AG08395 (cell line): ENCODE data around the gene C4orf33.

Experiments used
- DNase-seq: peaks from one replicate; pipeline ENCODE4 v3.0.0; 2012; ENCODE audit warnings: mixed read lengths, low spot score

The C4orf33 gene

DNA sequence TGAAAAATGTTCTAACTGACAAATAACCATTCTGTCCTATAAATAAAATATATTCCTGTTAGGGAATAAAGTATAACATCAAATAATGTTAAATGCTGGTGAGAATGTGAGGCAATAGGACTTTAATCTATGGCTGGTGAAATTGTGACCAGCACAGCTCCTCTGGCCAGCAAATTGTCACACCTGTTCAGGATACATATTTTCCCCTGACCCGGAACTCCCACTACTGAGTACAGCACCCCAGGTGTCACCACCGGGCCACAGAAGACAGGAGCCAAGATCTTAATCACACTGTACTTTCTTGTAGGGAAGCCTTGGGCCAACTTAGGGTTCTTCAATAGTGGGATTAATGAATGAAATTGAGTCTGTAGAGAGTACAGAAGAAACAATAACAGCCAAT is 33.2 kb downstream of the C4orf33 start:
- no peak for DNase-seq

DNA sequence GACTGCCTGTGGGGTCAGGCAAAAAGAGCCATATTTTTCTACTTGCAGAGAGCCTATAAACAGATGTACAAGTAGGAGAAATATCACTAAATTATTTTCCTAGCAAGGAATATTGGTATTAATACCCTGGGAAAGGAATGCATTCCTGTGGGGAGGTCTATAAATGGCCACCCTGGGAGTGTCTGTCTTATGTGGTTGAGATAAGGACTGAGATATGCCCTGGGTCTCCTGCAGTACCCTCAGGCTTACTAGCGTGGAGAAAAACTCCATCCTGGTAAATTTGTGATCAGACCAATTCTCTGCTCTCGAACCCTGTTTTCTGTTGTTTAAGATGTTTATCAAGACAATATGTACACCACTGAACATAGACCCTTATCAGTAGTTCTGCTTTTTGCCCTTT is 35.4 kb downstream of the C4orf33 start:
- no peak for DNase-seq

DNA sequence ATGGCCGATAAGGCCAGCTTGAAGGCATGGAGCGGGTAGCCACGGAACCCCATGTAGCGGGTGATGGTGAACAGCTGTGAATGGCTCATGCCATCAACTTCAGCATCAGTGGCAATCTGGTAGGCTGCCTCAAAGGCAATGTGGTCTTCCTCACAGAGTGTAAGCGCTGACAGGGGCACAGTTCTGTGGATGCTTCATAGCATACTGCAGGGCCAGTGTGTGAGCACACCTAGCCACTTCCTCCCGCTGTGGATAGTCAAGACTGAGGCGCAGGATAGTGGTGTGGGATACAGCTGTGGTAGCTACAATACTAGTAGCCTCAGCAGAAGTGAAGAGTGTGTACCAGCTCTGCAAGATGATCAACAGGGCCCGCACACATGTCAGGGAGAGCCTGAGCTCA is 40.5 kb downstream of the C4orf33 start:
- DNase-seq, result no peak

DNA sequence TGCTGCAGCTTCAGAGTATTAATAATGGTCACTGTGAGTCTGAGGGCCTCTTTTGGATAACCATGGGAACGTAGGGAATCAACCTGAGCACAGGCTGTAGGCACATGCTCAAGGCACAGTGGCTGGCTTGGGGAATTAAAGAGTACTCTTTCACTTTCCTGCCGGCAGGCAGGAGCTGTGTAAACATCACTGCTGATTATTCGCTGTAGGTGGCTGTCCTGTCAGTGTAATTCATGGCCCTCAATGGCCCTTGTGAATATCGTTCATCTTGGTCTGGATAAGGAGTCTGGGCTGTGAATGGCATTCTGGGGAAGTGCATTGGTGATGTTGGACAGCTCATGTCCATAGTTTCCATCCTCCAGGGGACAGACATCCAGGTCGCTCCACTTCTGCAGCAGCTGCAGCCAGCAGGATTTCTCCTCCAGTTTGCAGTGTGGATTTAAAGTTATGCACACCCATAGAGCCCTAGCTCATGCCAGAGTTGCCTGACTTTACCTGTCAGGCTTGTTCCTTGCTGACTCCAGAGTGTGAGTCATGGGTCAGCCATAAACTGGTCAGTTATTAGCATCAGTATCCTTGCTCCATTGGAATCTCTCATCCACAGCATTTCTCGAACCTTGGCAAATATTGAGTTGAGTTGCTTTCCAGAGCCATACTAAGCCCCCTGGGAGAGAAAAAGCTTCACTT is 43.0 kb downstream of the C4orf33 start:
- DNase-seq, result no peak

DNA sequence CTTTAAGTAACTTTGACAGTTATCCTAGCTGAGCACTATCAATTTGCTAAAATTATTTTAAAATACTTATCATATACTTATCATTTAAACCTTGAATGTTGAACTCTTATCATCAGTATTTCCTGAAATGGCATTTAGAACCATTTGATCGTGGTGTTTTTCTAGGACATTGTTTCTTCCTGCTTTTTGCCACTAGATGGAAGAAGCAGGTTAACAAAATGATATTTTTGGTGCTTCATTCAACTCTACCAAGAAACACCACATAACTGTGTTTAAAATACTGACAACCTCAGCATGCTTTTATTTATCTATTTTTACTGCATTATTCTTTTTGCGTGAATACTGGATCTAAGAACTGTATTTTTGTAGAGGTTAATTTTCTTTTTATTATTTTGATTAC is 44.6 kb downstream of the C4orf33 start:
- no peak for DNase-seq

DNA sequence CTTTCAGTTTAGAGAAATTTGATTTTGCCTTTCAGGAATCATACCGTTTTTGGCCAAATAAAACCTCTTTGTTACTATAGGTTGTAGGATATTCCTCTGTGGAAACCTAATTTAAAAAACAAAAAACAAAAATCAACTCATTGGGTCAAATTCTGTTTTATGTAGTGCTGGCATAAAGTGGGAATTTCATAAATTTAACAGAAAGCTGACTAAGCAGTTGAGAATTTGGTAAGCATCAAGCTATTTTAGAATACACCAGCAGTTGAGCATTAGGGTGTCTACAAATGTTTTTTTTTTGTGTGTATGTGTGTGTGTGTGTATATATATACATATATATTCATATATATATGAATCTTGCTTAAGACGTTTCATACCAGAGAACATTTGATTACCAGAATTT is 47.4 kb downstream of the C4orf33 start:
- DNase-seq, result no peak

DNA sequence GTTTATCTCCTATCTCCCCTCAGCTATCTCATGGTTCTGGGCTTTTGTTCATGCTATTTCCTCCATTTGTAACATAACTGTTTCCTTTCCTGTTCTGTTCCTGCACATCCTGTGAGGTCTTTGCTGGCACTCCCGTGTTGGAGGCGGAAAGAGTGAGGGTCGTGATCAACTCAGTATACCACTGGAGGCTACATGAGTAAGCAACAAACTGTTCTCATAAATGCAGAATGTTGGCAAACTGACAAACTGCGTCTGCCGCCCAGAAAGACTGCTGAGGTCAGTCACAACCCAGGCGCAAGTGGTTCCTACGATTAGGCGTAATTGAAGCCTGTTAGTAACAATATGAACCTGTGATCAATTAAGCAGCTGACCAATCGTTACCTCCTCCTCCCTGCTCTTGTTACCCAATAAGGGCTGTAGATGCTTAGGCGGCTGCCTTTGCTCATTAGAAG is 48.8 kb downstream of the C4orf33 start:
- no peak for DNase-seq

DNA sequence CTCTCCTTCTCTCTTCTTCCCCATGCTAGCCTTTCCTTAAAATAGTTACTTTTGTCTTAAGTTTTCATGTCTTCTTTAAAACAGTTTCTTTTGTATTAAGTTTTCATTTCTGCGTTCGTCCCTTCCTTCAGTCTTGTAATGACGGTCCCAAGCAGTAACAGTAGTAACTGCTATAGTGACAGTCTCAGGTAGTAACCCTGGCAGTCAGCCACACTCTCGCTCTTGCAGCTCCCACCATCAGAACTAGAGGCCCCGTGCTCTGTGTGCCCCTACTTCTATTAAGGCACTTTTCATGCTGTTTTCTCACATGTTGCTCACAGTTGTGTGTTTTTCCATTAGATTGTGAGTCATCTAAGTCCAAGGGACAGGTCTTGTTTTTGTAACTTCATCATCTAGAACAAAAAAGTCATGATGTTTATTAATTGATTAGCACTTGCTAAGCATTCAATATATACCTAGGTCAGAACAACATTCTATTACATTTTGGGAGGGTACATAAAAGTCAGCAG is 49.3 kb downstream of the C4orf33 start:
- no peak for DNase-seq

DNA sequence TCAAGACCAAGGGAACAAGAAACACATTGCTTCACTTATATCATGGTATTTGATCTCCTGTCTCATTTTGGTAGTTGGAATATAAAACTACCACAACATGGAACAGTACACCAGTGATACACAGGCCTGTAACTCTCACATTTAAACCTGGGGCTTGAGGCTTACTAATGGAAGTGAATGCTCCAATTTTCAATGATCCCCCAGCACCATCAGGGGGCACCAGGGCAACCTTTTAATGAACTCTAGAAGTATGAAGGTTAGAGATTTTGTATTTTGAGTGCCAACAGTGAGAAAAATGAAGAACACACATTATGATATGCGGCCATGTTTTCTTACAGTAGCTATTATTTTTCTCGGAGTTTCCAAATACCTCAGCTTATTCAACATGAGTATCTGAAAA is 50.7 kb downstream of the C4orf33 start:
- no peak for DNase-seq

DNA sequence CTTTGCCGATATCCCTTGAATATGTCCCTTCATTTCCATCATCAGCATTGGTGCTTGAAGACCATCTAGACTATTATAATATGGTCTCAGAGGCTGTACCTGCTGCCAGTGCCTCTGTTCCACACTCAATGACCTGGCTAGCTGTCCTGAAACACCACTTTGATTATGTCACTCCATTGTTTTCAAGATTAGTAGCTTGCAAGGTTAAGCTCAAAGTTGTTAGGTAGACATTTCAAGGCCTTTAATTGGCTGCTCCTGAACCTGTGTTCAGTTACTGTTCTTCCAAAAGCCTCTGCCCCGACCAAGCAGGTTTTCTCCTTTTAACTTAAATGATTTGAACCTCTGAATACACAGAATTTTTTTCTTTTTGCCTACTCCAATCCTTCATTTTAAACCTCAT is 52.9 kb downstream of the C4orf33 start:
- DNase-seq, result no peak

DNA sequence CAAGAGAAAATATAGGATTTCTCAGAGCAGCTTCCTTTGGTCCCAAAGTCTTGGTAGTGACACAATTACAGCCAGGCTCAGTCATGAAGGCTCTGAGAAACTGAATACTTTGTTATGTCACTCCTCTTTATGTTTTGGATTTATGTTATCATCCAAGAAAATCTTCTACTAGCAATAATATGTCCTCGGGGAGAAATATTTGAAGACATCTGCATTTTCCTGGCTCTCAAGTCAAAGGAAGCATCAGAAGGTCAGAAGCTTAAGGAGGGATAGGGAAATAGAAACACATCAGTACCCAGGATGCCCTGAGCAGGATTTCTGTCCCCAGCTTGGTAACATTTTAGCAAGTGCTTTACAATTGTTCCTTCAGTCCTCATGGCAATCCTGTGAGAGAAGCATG is 54.0 kb downstream of the C4orf33 start:
- no peak for DNase-seq

DNA sequence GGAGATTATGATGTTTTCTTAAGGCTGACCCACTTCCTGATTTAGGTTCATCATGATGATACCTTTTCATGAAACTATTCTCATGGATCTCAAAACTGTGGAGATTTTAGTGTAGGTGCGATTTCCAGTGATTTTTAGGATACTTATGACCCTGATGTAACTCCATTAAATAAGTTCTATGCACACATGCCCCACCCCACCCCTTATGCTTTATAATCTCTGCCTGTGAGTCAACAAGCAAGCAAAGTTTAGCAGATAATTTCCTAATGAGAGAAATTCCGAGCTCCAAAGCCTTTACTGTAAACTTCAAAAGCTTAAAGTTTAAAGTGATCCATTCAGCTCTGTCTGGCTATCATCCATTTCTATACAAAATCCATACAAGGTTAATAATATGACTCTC is 56.4 kb downstream of the C4orf33 start:
- no peak for DNase-seq

DNA sequence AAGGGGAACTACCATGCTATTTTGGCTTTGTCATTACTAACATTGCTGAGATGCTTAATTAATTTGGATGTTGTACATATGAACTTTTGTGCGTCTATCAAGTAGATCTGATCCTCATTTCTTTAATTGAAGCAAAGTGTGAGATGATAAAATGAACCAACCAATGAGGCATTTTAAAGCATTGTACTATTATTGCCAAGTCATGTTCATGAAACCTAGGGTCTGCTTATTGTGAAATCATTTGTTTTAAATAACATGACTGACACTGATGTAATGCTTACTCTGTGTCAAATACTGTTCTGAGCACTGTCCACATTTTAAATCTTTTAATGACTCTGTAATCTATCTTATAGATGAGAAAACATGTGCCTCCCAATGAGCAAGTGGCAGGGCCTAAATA is 57.7 kb downstream of the C4orf33 start:
- no peak for DNase-seq

DNA sequence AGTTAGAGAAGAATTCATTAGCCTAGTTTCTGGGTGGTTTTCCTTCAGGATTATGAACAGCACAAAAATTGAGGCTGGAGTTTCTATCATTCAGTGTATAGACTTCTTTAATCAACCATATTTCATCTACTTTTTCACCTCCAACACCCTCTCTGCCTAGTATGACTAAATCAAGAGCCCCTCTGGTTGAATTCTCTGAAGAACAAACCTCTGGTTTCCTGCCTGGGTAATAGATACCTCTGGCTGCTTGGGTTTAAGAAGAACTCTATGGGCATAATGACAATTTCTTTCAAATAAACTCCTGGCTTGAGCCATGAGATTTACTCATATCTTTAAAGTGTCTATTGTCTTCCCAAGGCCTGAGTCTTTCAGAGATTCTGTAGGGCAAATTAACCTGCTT is 66.5 kb downstream of the C4orf33 start:
- no peak for DNase-seq

DNA sequence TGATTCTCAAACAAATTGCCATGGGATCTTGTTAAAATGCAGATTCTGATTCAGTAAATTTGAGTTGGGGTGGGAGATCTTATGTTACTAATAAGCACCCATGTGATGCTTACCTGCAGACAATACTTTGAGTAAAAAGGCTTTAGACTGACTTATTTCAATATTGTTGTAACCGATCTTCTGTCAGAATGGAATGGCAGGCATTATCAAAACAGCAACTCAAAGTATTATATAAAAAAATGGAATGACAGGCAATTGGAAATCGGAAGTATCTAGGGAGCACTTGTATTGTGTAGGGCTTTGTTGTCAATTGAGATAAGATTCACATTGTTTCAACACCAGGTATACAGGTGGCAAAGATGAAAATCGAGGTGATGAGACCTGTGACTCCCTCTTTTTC is 67.5 kb downstream of the C4orf33 start:
- no peak for DNase-seq

DNA sequence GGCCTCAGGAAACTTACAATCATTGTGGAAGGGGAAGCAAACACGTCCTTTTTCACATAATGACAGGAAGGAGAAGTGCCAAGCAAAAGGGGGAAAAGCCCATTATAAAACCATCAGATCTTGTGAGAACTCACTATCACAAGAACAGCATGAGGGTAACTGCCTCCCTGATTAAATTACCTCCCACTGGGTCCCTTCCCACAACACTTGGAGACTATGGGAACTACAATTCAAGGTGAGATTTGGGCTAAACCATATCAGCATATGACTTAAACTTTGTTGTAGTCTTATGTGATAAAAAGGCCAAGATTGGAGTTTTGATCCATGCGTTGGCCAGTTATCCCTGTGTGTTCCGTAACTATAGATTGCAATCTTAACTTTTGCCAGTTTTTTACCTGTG is 68.3 kb downstream of the C4orf33 start:
- no peak for DNase-seq
